Midbrain (tissue), 1 donor: ENCODE data around the gene SLX4.

ENCODE experiments used
- DNase-seq: peaks from one replicate; lab custom pipeline; 2025; lab: John Stamatoyannopoulos, UW

The SLX4 gene

DNA sequence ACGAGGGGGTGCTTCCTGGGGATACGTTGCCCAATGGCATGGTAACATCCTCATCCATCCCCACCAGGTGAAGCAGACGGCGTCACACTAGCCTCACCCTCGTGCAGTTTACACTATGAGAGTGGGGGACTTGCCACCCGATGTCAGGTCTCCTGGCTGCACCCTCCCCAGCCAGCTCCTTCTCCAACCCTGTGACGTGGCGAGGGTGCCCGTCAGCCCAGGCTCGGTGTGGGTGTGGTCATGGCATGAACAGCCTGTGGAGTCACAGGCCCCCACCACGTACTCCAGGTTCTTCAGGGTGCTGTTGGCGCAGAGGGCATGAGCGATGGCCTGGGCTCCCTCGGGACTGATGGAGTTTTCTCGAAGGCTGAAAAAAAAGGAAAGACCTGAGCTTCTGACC lies 62.5 kb downstream of the SLX4 start:
- no peak for DNase-seq

DNA sequence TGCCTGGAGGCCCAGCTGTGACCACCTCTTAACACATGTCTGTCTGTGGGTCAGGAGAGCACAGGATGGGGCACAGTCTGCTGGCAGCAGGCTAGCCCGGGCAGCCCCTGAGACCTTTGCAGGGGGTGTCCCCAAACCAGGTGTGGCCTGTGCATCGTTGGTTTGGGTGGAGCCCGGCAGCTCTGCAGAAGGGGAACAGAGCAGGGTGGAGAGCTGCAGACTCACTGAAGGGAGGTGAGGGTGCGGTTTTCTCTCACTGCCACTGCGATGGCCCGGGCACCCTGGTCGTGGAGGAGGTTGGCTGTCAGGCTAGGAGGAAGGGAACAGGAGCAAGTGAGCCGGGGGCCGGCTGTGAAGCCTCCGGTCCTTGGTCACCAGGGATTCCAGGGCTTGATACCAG lies 63.0 kb downstream of the SLX4 start:
- DNase-seq: no peak

DNA sequence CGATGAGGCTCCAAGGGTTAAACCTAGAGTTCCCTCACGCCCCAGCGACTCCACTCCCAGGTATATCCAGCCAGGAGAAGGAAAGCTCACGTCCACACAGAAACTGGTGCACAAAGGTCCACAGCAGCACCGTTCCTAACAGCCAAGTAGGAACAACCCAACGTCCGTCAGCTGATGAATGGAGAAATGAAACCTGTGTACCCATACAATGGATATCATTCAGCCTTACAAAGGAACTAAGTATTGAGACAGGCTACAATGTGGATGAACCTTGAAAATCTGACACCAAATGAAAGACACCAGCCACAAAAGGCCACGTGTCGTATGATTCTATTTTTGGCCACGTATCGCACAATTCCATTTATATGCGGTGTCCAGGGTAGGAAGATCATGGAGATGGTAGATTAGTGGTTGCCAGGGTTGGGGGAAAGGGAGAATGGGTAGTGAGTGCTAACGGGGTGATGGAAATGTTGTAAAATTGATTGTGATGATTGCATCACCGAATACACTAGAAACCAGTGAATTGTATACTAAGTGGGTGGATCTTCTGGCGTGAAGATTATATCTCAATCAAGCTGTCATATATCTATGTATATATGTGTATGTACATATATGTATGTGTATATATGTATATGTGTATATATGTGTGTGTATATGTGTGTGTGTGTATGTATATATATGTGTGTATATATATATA lies 64.3 kb downstream of the SLX4 start:
- DNase-seq: no peak

DNA sequence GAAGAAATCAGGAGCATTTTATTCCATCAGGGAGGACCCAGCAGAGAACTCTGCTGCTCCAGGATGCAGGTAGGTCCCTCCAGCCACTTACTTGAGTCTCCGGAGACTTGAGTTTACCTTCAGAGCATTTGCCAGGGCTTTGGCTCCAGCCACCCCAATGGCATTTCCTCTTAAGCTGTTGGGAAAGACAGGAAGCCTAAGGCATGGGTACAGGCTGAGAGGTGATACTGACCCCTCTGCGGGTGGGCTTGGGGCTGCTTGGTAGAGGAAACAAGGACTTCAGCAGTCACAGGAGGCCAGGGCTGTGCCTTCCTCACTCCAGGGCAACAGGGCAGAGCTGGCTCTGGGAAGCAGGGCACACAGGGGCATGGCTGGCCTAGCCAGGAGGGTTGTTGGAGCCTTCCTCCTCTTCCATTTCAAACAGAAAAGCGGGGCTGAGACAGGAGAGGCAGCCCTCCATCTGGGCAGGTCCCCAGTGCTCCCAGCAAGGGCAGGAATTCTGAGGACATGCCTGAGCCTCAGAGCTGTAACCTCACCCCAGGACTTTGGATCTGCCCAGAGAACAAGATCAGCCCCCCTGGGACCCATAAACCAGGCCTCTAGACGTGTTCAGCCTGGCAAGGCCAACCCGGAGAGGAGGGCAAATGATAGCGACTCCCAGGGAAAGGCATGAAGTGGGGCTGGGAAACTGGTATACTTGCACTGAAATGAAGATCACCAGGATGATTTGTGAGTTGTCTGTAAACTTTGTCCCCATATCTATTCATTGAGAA lies 68.6 kb downstream of the SLX4 start:
- no peak for DNase-seq

DNA sequence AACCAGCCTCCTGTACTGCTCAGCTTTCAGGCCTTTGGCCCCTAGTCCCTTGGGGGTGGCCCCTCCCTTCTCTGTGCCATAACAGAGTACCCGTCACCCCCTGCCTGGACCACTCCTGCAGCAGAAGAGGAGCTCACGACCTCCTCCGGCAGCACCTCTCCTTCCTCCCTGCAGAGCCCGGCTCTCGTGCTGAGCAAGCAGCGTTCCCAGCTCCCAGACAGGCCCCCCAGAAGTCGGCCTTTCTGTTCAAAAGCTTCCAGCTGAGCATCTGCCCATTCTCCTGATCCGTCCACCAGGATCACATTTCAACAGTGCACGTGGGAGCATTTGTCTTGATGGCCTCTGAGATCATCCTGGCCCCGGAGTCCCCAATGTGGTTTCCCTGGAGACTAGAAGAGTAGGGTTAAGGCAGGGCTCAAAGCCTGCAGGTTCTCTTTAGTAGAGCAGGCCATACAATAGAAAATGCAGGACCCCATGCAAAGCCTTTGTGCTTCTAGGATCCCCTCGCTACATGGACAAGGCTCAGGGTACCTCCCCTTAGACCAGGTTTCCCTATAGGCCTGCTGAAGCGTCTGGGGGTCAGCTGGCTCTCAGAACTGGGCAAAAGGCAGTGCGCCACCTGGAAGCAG lies 69.8 kb downstream of the SLX4 start:
- DNase-seq: no peak

DNA sequence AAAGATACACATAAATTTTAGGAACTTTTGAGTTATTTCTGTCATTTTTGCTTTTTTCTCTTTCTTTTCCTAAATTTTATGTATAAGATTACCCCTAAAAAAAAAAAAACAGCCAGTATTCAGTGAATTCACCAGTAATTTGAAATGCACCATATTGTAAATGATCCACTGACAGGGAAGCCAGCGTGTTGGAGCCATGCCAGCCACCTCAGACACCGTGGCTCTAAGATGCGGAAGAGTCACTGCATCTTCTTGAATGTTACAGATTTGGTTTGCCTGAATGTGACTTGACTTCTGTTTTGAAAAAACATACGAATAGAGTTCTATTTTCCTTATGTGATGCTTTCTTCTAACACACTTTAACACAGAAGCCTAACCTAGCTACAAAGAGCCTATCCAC lies 73.2 kb downstream of the SLX4 start:
- no peak for DNase-seq

DNA sequence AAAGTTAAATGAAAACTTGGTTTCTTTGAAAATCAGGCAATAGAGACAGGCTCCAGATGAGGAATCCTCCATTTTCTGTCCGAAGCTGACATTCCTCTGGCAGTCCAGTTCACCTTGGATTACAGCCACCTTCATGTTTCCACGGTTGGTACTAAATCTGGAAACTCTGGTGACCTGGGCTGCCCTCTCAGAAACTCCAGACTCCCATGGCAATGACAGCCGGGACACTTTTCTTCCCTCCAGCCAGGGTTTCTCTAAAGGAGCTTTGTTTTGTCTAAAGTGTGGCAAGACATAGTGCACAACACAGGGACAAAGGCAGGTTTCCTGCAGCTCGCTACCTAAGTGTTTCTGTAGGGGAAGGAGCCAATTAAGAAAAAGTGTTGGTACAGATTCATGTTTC lies 74.6 kb downstream of the SLX4 start:
- peak; percentile 47 for DNase-seq

DNA sequence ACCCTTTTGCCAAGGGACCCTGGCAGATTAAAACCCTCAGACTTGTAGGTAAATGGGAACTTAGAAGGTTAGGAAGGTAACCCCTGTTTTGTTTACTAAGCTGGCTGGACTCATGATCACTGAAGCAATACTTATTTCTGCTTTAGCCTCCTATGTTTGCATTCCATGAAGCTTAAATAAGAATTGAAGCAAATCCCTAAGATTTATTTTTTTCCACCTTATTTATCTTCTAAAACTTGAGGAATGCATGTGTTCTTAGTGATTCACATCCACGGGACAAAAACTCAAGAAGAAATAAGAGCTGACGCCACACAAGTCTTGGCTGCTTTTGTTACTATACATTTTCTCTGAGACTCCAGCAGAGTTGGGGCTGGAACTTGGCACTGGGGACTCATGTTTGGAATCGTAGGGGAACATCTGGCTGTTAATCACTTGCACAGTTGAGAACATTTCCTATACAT lies 75.1 kb downstream of the SLX4 start:
- no peak for DNase-seq

DNA sequence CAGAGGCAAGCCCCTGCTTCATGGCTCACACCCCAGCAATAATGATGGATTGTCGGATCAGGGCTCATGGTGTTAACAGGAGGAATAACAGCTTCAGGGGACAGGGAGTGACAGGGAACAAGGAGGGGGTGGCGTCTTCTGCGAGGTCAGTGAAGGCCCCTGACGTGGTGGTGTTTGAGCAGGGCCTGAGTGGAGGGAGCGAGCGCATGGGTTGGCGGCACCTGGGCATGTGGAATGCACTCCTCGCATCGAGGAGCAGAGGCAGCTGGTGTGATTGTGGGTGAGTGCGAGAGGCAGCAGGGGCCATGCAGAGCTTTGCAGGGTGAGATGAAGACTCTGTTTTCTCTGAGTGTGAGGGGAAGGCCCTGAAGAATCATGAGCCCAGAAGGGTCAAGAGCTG lies 77.3 kb downstream of the SLX4 start:
- no peak for DNase-seq

DNA sequence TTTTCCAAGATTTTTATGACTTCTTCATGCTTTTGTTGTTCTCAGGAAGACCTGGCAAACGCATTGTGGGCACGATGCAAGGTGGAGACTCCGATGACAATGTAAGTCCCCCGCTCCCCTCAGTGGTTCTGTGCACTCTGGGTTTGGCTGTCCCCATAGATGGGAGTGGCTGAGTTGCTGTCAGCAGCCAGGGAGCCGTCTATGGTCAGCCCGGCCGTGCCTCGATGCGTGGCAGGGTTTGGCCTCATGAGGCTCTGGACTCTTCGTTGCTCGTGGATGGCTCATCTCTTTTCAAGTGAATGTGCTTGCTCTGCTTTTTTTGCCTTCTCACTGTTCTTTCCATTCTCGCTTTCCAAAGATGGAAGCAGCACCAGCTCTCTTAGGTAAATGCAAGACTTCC lies 78.7 kb downstream of the SLX4 start:
- DNase-seq: no peak
